BJ (cell line): ENCODE measurements around the gene ACOXL. TPM values are rescaled to one million over a fixed set of nuclear protein-coding genes. Genes with fewer than 3 reads are reported as not detected.

Experiments
- CTCF ChIA-PET: fragments of 350-600 bp; formaldehyde crosslinking; extraction: SDS; loops from one replicate; lab custom pipeline; 2021; ENCODE audit warnings: antibody characterized with exemption, inconsistent platforms; lab: Yijun Ruan, JAX
- POLR2A ChIA-PET: fragments of 300-600 bp; sonication (Branson Sonifier 250); formaldehyde crosslinking; extraction: SDS; loops from one replicate; lab custom pipeline; 2021; ENCODE audit warnings: antibody characterized with exemption; lab: Charles Lee
- DNase-seq: peaks from one replicate; pipeline ENCODE4 v3.0.0-alpha.2; 2011; ENCODE audit warnings: low read depth
- H3K27me3 ChIP-seq: 2 replicates; pipeline ENCODE4 v1.6.0; 2011; ENCODE audit warnings: low read length; ENCODE audit not compliant: control insufficient read depth, insufficient read depth
- H3K36me3 ChIP-seq: 2 replicates; pipeline ENCODE4 v1.5.1; 2011; ENCODE audit warnings: low read length; ENCODE audit not compliant: control insufficient read depth, insufficient read depth
- H3K4me3 ChIP-seq: 2 replicates; pipeline ENCODE4 v1.5.1; 2011; ENCODE audit warnings: low read depth, mild to moderate bottlenecking, control low read depth, low read length
- polyA plus RNA-seq: library from polyadenylated mRNA; depleted of rRNA; stranded (reverse); fragments of >200 nt; gene quantifications from 2 replicates; pipeline ENCODE4 v1.2.3, GENCODE V29; 2011
- TF ChIP-seq, protein P1 (sequence below): IDR thresholded peaks from 2 replicates; pipeline ENCODE4 v1.5.1; 2011; ENCODE audit warnings: low read depth, mild to moderate bottlenecking, control low read depth, inconsistent platforms, low read length, moderate library complexity; ENCODE audit not compliant: insufficient read depth

Gene ACOXL
- polyA plus RNA-seq, 1 experiment, result not detected

- no peak for DNase-seq
- Histone ChIP-seq H3K4me3 (no peak overlapping the region), H3K36me3 (no peaks in the 10 kb centered on the region), H3K27me3 (peaks cover 7% of the 10 kb centered on the region)
- ChIA-PET POLR2A (no interaction called here), CTCF (no interaction called here)
- TF ChIP-seq, protein P1, sequence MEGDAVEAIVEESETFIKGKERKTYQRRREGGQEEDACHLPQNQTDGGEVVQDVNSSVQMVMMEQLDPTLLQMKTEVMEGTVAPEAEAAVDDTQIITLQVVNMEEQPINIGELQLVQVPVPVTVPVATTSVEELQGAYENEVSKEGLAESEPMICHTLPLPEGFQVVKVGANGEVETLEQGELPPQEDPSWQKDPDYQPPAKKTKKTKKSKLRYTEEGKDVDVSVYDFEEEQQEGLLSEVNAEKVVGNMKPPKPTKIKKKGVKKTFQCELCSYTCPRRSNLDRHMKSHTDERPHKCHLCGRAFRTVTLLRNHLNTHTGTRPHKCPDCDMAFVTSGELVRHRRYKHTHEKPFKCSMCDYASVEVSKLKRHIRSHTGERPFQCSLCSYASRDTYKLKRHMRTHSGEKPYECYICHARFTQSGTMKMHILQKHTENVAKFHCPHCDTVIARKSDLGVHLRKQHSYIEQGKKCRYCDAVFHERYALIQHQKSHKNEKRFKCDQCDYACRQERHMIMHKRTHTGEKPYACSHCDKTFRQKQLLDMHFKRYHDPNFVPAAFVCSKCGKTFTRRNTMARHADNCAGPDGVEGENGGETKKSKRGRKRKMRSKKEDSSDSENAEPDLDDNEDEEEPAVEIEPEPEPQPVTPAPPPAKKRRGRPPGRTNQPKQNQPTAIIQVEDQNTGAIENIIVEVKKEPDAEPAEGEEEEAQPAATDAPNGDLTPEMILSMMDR, result no peak
These were observed 260.5 kb downstream of the ACOXL start for GRCh38 chr2:110992886-110993285.

GRCh38 chr2:110993557-110994231 is 261.3 kb downstream of the ACOXL start:
- Histone ChIP-seq H3K36me3 (no peaks in the 10 kb centered on the region), H3K4me3 (no peak overlapping the region), H3K27me3 (peaks cover 9% of the 10 kb centered on the region)
- CTCF ChIA-PET, result no interaction called here
- DNase-seq, result no peak
- TF ChIP-seq, protein P1, result no peak
- POLR2A ChIA-PET, result no interaction called here

DNA sequence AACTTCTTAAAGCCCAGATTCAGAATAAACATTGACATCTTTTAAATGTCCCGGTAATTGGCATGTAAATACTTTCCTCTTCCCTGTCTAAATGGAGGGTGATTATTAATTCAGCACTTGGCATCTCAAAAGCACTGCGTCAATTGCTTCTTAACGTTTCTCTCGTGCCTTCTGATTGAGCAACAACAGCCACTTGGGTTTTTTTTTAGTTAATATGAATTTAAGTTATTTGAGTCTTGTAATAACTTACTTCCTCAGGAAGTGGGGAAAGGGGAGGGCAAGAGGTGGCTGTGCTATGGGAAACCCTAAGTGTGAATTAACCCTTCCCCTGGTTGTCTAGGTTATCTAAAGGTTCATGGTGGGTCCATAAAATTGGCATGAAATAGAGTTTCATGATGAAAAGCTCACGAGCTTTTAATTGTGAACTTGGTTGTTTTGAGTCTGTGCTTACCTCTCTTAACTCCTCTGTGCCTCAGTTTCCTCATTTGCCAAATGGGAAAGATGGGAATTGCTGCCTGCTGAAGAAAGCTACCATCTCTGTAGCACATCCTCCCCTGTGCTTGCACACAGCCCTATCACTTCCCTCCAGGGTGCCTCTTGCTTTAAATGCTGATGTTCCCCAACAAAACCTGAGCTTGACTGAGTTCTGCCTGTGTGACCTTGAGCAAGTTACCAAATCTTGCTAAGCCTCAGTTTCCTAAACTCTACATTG is 262.0 kb downstream of the ACOXL start:
- Histone ChIP-seq H3K36me3 (no peaks in the 10 kb centered on the region), H3K4me3 (no peak overlapping the region), H3K27me3 (peaks cover 9% of the 10 kb centered on the region)
- POLR2A ChIA-PET, result no interaction called here
- CTCF ChIA-PET, result no interaction called here
- DNase-seq, result no peak
- TF ChIP-seq, protein P1, result no peak

DNA sequence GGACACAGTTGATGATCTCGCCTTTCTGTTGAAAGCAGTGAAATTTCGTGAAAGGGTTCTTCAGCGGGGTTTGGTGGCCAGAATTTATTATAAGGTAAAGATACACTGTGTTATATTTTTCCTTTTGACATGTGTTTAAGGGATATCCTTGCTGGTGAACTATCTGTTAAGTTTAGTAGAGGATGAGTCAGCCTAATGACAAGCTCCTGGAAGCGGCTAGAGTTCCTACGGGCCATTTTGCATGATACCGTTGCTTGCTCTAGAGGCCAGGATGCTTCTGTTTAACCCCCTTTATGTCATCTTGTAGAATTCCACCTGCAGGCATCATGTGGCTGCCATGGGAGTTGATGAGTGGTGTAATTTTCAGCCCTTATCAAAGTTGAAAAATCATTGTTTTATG is 263.5 kb downstream of the ACOXL start:
- CTCF ChIA-PET, result no interaction called here
- POLR2A ChIA-PET, result no interaction called here
- no peak for DNase-seq
- H3K27me3 ChIP-seq, result peaks cover 11% of the 10 kb centered on the region
- no peak overlapping the region for H3K4me3 ChIP-seq
- no peaks in the 10 kb centered on the region for H3K36me3 ChIP-seq
- TF ChIP-seq, protein P1, result no peak

DNA sequence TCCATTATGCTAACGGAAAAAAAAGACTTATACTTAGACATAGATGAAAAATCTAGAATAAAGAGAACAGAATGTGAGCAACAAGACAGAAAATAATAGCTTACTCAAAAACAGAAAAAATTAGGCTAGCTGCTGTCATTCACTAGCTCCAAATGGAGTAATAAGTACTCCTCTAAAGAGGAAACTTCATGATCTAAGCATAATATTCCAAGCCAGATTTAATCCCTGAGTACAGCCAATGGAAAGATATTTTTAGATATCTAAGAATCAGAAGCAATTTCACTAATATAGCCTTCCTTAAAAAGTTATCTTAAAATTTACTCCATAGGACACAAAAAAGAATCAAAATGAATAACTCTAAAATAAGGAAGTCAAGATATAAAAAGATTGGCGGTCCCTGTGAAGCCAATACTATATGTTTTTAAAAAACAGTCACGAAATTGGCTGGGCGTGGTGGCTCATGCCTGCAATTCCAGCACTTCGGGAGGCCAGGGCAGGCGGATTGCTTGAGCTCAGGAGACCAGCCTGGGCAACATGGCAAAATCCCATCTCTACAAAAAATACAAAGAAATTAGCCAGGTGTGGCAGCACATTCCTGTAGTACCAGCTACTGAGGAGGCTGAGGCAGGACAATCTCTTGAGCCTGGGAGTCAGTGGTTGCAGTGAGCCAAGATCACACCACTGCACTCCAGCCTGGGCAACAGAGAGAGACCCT is 265.1 kb downstream of the ACOXL start:
- no peak for DNase-seq
- no peaks in the 10 kb centered on the region for H3K36me3 ChIP-seq
- POLR2A ChIA-PET, result no interaction called here
- H3K4me3 ChIP-seq, result no peak overlapping the region
- peaks cover 8% of the 10 kb centered on the region for H3K27me3 ChIP-seq
- CTCF ChIA-PET, result no interaction called here
- TF ChIP-seq, protein P1, result no peak
